ENCODE measurements around the gene LACRT.

The LACRT gene

GRCh38 chr12:54631988-54632728 is 2.5 kb downstream of the LACRT start:
- DNase-seq, result no peak

- no peak for DNase-seq
These were observed 3.1 kb downstream of the LACRT start for GRCh38 chr12:54631551-54631950.

- DNase-seq, result no peak
These were observed 4.8 kb downstream of the LACRT start for GRCh38 chr12:54629925-54630324.

- DNase-seq, result no peak
These were observed 6.4 kb downstream of the LACRT start for GRCh38 chr12:54628186-54628846.

- no peak for DNase-seq
These were observed 7.4 kb downstream of the LACRT start for GRCh38 chr12:54627304-54627703.

GRCh38 chr12:54625598-54625997 is 9.1 kb downstream of the LACRT start:
- DNase-seq, result no peak

- DNase-seq, result no peak
These were observed 10.1 kb downstream of the LACRT start for GRCh38 chr12:54624315-54625279.

GRCh38 chr12:54622463-54623183 is 12.1 kb downstream of the LACRT start:
- no peak for DNase-seq

GRCh38 chr12:54616933-54617680 is 17.6 kb downstream of the LACRT start:
- DNase-seq, result no peak

GRCh38 chr12:54612225-54612750 is 22.4 kb downstream of the LACRT start:
- DNase-seq, result no peak

GRCh38 chr12:54611715-54612149 is 23.0 kb downstream of the LACRT start:
- no peak for DNase-seq

GRCh38 chr12:54608769-54609168 is 25.9 kb downstream of the LACRT start:
- DNase-seq, result no peak

GRCh38 chr12:54608156-54608555 is 26.5 kb downstream of the LACRT start:
- no peak for DNase-seq

- no peak for DNase-seq
These were observed 28.1 kb downstream of the LACRT start for GRCh38 chr12:54606556-54606955.

- DNase-seq, result no peak
These were observed 29.3 kb downstream of the LACRT start for GRCh38 chr12:54605138-54605970.

GRCh38 chr12:54604436-54604835 is 30.3 kb downstream of the LACRT start:
- no peak for DNase-seq

GRCh38 chr12:54603872-54604271 is 30.8 kb downstream of the LACRT start:
- DNase-seq, result no peak

- DNase-seq, result peak; percentile 4
These were observed 31.4 kb downstream of the LACRT start for GRCh38 chr12:54603173-54603814.

GRCh38 chr12:54602661-54603060 is 32.0 kb downstream of the LACRT start:
- DNase-seq, result no peak

GRCh38 chr12:54601841-54602240 is 32.9 kb downstream of the LACRT start:
- DNase-seq, result no peak
